Mesenchymal stem cell (in vitro differentiated cells and primary cell): ENCODE data around the gene PIGP.
A peak's percentile ranks its signal among the peaks of the same experiment; 100 is the strongest.

Source experiments
- DNase-seq: peaks from one replicate; pipeline ENCODE4 v3.0.0-alpha.2; 2013
- H2AFZ ChIP-seq: one replicate; pipeline ENCODE4 v1.6.1; 2013; ENCODE audit warnings: low read depth, mild to moderate bottlenecking, control low read depth, inconsistent platforms, low read length, moderate library complexity
- H2AK5ac ChIP-seq: 2 replicates; pipeline ENCODE4 v1.6.1; 2013; ENCODE audit warnings: low read length, moderate library complexity, mild to moderate bottlenecking, inconsistent platforms; ENCODE audit not compliant: severe bottlenecking
- H2BK120ac ChIP-seq: one replicate; pipeline ENCODE4 v1.6.1; 2013; ENCODE audit warnings: low read depth, mild to moderate bottlenecking, inconsistent platforms, low read length, moderate library complexity
- H2BK12ac ChIP-seq, 2 experiments: one replicate each; pipeline ENCODE4 v1.6.1; 2013; ENCODE audit warnings: inconsistent platforms in 2 of 2, low read length in 2 of 2, mild to moderate bottlenecking in 2 of 2, moderate library complexity in 2 of 2, control low read depth in 1 of 2
- H2BK15ac ChIP-seq: one replicate; pipeline ENCODE4 v1.6.1; 2013; ENCODE audit warnings: mild to moderate bottlenecking, low read depth, inconsistent platforms; ENCODE audit not compliant: poor library complexity, severe bottlenecking
- H2BK5ac ChIP-seq: 2 replicates; pipeline ENCODE4 v1.6.1; 2013; ENCODE audit warnings: low read depth, mild to moderate bottlenecking, low read length, control low read depth, inconsistent platforms; ENCODE audit not compliant: poor library complexity, severe bottlenecking
- H3K14ac ChIP-seq, 2 experiments: one replicate each; pipeline ENCODE4 v1.6.1; 2013; ENCODE audit warnings: inconsistent platforms in 2 of 2, low read length in 2 of 2, control low read depth in 1 of 2, mild to moderate bottlenecking in 1 of 2, moderate library complexity in 1 of 2
- H3K18ac ChIP-seq, 2 experiments: one replicate each; pipeline ENCODE4 v1.6.1; 2013; ENCODE audit warnings: inconsistent platforms in 2 of 2, low read length in 2 of 2, control low read depth in 1 of 2, low read depth in 1 of 2, mild to moderate bottlenecking in 1 of 2
- H3K23ac ChIP-seq, 2 experiments: one replicate each; pipeline ENCODE4 v1.6.1; 2013; ENCODE audit warnings: inconsistent platforms in 2 of 2, low read length in 2 of 2, mild to moderate bottlenecking in 2 of 2, moderate library complexity in 2 of 2, control low read depth in 1 of 2
- H3K27ac ChIP-seq: 2 replicates; pipeline ENCODE4 v1.5.1; 2013; ENCODE audit warnings: mild to moderate bottlenecking, moderate library complexity, low read length, control low read depth, inconsistent platforms; ENCODE audit not compliant: poor library complexity, severe bottlenecking
- H3K27me3 ChIP-seq, 2 experiments: 2 replicates each; pipeline versions ENCODE4 v1.6.1 to v1.7.0; 2013; ENCODE audit warnings: low read length in 2 of 2, mild to moderate bottlenecking in 2 of 2, moderate library complexity in 2 of 2, control low read depth in 1 of 2, inconsistent platforms in 1 of 2; ENCODE audit not compliant: control insufficient read depth in 1 of 2, insufficient read depth in 1 of 2
- H3K36me3 ChIP-seq, 2 experiments: 2 replicates each; pipeline versions ENCODE4 v1.6.1 to v1.7.0; 2013; ENCODE audit warnings: low read length in 2 of 2, control low read depth in 1 of 2, inconsistent platforms in 1 of 2, low read depth in 1 of 2, mild to moderate bottlenecking in 1 of 2; ENCODE audit not compliant: insufficient read depth in 2 of 2, control insufficient read depth in 1 of 2
- H3K4ac ChIP-seq, 2 experiments: one replicate each; pipeline ENCODE4 v1.6.1; 2013; ENCODE audit warnings: inconsistent platforms in 2 of 2, low read length in 2 of 2, mild to moderate bottlenecking in 2 of 2, moderate library complexity in 2 of 2, control low read depth in 1 of 2, low read depth in 1 of 2
- H3K4me1 ChIP-seq: 2 replicates; pipeline ENCODE4 v1.6.1; 2013; ENCODE audit warnings: low read depth, low read length, control low read depth; ENCODE audit not compliant: control insufficient read depth, insufficient read depth
- H3K4me2 ChIP-seq: 2 replicates; pipeline ENCODE4 v1.6.1; 2013; ENCODE audit warnings: low read length, mild to moderate bottlenecking, inconsistent platforms; ENCODE audit not compliant: poor library complexity, severe bottlenecking
- H3K4me3 ChIP-seq, 2 experiments: 2 replicates each; pipeline versions ENCODE4 v1.5.1 to v1.7.0; 2013; ENCODE audit warnings: low read length in 2 of 2, mild to moderate bottlenecking in 2 of 2, control low read depth in 1 of 2, low read depth in 1 of 2; ENCODE audit not compliant: insufficient read depth in 1 of 2
- H3K79me1 ChIP-seq: replicated peaks from 2 replicates; pipeline ENCODE4 v1.6.1; 2013; ENCODE audit warnings: mild to moderate bottlenecking, control low read depth, low read length, inconsistent platforms; ENCODE audit not compliant: poor library complexity, severe bottlenecking
- H3K9ac ChIP-seq: 2 replicates; pipeline ENCODE4 v1.7.0; 2013; ENCODE audit warnings: mild to moderate bottlenecking, low read length, moderate library complexity
- H3K9me3 ChIP-seq: 2 replicates; pipeline ENCODE4 v1.7.0; 2013; ENCODE audit warnings: mild to moderate bottlenecking, low read length; ENCODE audit not compliant: control insufficient read depth
- H4K8ac ChIP-seq: one replicate; pipeline ENCODE4 v1.6.1; 2013; ENCODE audit warnings: inconsistent platforms, mild to moderate bottlenecking, low read length, moderate library complexity
- H4K91ac ChIP-seq: one replicate; pipeline ENCODE4 v1.6.1; 2013; ENCODE audit warnings: mild to moderate bottlenecking, low read length, inconsistent platforms
- WGBS: methylation state at CpG from one replicate; pipeline ENCODE4 v1.1.7; 2013; ENCODE audit warnings: mixed read lengths; 5-methylcytosine and 5-hydroxymethylcytosine counted together

PIGP gene

DNA sequence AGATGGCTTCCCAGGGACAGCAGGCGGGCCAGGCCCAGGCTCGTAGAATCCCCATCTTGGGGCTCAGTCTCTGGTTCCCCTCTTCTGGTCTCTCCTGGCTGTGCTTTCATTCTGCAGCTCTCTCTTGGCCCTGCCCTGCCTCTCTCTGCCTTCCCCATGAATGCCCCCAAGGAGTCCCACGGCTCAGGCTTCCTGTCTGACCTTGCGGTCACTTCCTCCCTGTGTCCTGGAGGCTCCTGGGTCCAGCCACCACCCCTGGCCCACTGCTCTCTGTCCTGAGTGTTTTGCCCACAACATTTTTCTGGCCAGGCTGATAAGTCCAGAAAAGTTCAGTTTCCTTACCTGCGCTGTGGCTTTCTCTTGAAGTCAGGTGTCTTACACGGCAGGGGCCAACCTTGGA, 29.1 kb downstream of the PIGP start:
- Histone ChIP-seq H3K79me1 (no peaks in the 10 kb centered on the region), H2AFZ (no peak overlapping the region), H2BK12ac (no peak overlapping the region), H3K4me1 (peaks cover 6% of the 10 kb centered on the region), H3K4me3 (no peak overlapping the region), H3K27me3 (peaks cover 0 to 17% of the 10 kb centered on the region in 2 experiments), H3K9me3 (no peaks in the 10 kb centered on the region), H4K91ac (no peak overlapping the region), H4K8ac (no peak overlapping the region), H3K18ac (no peak overlapping the region), H2AK5ac (no peak overlapping the region), H3K27ac (no peak overlapping the region), H3K23ac (no peak overlapping the region), H3K9ac (no peak overlapping the region), H3K36me3 (no peaks in the 10 kb centered on the region), H2BK120ac (no peak overlapping the region), H2BK15ac (no peak overlapping the region), H2BK5ac (no peak overlapping the region), H3K4me2 (no peak overlapping the region), H3K14ac (no peak overlapping the region), H3K4ac (no peak overlapping the region)
- 90% methylated on average over 6 of the region's 6 CpGs for WGBS
- no peak for DNase-seq

DNA sequence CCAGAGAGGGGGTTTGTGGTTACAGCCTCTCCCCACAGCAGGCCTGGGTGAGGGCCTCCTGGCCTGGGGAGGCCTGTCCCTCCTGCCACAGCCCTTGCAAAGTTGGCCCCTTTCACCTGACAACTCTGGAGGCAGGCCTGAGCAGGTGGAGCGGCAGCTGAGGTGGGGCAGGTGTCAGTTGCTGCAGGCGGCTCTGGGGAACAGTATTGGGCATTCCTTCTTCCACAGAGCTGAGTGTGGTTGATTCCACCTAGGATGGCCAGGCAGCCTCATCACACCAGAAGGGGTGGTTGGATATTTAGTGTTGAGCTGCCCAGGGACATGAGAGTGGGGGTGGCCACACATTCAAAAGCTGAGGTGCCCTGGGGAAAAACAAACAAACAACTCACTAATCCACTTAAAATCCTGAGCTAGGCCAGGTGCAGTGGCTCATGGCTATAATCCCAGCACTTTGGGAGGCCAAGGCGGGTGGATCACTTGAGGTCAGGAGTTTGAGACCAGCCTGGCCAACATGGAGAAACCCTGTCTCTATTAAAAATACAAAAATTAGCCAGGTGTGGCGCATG, 31.1 kb downstream of the PIGP start:
- Histone ChIP-seq H3K79me1 (no peaks in the 10 kb centered on the region), H3K4me3 (no peak overlapping the region), H2BK12ac (no peak overlapping the region), H3K27me3 (peaks cover 0 to 14% of the 10 kb centered on the region in 2 experiments), H2BK120ac (no peak overlapping the region), H3K14ac (no peak overlapping the region), H3K4ac (peak overlapping the region in 1 of 2 experiments; percentile 88), H3K4me2 (no peak overlapping the region), H3K36me3 (no peaks in the 10 kb centered on the region), H2AK5ac (no peak overlapping the region), H3K9me3 (no peaks in the 10 kb centered on the region), H3K4me1 (peaks cover under 1% of the 10 kb centered on the region), H3K27ac (no peak overlapping the region), H3K23ac (no peak overlapping the region), H4K8ac (no peak overlapping the region), H2AFZ (no peak overlapping the region), H4K91ac (peak overlapping the region; percentile 67), H3K9ac (no peak overlapping the region), H3K18ac (no peak overlapping the region), H2BK5ac (no peak overlapping the region), H2BK15ac (peak overlapping the region; percentile 57)
- WGBS: 86% methylated on average over 4 of the region's 4 CpGs
- no peak for DNase-seq

DNA sequence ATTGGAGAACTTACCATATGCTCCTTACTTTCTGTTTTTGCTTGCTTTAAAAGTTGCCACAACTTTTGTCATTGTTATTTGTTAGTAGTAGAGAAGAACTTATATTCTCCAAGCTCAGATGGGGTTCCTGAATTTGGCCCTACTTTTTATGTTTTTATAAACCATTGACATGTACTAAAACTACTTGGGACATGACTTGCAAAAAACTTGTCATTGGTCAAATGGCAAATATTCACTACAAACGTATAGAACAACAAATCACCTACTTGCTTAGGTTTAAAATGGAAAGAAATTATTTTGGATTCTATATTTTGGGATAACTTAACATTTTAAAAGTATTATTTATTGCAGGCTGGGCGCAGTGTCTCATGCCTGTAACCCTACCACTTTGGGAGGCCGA, 32.7 kb downstream of the PIGP start:
- H2BK5ac ChIP-seq: no peak overlapping the region
- no peak overlapping the region for H4K8ac ChIP-seq
- H3K4me3 ChIP-seq: no peak overlapping the region
- no peak overlapping the region for H2AK5ac ChIP-seq
- no peak overlapping the region for H3K27ac ChIP-seq
- no peaks in the 10 kb centered on the region for H3K4me1 ChIP-seq
- no peak overlapping the region for H2BK120ac ChIP-seq
- no peak overlapping the region for H3K14ac ChIP-seq
- no peak overlapping the region for H2BK15ac ChIP-seq
- peaks cover 0 to 2% of the 10 kb centered on the region in 2 experiments for H3K27me3 ChIP-seq
- no peak overlapping the region for H2BK12ac ChIP-seq
- H3K23ac ChIP-seq: no peak overlapping the region
- no peak for DNase-seq
- H3K36me3 ChIP-seq: no peaks in the 10 kb centered on the region
- H3K4ac ChIP-seq: no peak overlapping the region
- no peak overlapping the region for H2AFZ ChIP-seq
- WGBS: no CpG with 5 or more reads among the region's 3 CpGs
- no peak overlapping the region for H3K18ac ChIP-seq
- H3K9ac ChIP-seq: no peak overlapping the region
- no peak overlapping the region for H3K4me2 ChIP-seq
- no peaks in the 10 kb centered on the region for H3K79me1 ChIP-seq
- no peak overlapping the region for H4K91ac ChIP-seq
- no peaks in the 10 kb centered on the region for H3K9me3 ChIP-seq

DNA sequence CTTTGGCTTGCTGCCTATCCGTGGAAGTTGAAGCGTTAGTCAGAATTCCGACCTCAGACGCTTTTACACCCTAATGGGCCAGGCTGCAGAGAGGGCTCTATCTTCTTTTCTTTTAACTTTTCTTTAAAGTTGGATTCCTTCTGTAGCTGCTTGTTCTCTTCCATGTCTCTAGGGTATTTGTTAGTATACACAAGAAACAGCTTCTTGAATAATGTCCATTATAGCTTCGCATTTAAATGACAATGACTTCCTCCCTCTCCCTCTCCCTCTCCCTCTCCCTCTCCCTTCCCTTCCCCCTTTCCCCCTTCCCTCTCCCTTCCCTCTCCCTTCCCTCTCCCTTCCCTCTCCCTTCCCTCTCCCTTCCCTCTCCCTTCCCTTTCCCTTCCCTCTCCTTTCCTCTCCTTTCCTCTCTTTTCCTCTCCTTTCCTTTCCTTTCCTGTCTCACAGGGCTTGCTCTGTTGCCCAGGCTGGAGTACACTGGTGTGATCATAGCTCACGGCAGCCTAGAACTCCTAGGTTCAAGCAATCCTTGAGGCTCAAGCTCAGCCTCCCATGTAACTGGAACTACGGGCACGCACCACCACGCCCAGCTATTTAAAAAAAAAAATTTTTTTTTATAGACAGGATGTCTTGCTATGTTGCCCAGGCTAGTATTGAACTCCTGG, 33.3 kb downstream of the PIGP start:
- H2AK5ac ChIP-seq: no peak overlapping the region
- H3K36me3 ChIP-seq: no peaks in the 10 kb centered on the region
- peaks cover 0 to 2% of the 10 kb centered on the region in 2 experiments for H3K27me3 ChIP-seq
- 52% methylated on average over 8 of the region's 9 CpGs for WGBS
- no peak overlapping the region for H2BK15ac ChIP-seq
- no peaks in the 10 kb centered on the region for H3K79me1 ChIP-seq
- no peak overlapping the region for H3K14ac ChIP-seq
- no peaks in the 10 kb centered on the region for H3K4me1 ChIP-seq
- no peak overlapping the region for H3K9ac ChIP-seq
- H2AFZ ChIP-seq: no peak overlapping the region
- H3K27ac ChIP-seq: no peak overlapping the region
- H3K18ac ChIP-seq: no peak overlapping the region
- no peak overlapping the region for H4K8ac ChIP-seq
- H3K9me3 ChIP-seq: no peaks in the 10 kb centered on the region
- H3K4me2 ChIP-seq: no peak overlapping the region
- H3K4ac ChIP-seq: no peak overlapping the region
- H2BK5ac ChIP-seq: no peak overlapping the region
- H2BK12ac ChIP-seq: no peak overlapping the region
- no peak overlapping the region for H2BK120ac ChIP-seq
- H4K91ac ChIP-seq: no peak overlapping the region
- no peak overlapping the region for H3K4me3 ChIP-seq
- DNase-seq: no peak
- no peak overlapping the region for H3K23ac ChIP-seq
